IPS-11a (cell line): ENCODE data around the gene SUB1.

Experiments used
- H3K4me3 ChIP-seq: one replicate; pipeline ENCODE4 v1.5.1; 2013; ENCODE audit warnings: low read depth, low read length, control low read depth

The SUB1 gene

DNA sequence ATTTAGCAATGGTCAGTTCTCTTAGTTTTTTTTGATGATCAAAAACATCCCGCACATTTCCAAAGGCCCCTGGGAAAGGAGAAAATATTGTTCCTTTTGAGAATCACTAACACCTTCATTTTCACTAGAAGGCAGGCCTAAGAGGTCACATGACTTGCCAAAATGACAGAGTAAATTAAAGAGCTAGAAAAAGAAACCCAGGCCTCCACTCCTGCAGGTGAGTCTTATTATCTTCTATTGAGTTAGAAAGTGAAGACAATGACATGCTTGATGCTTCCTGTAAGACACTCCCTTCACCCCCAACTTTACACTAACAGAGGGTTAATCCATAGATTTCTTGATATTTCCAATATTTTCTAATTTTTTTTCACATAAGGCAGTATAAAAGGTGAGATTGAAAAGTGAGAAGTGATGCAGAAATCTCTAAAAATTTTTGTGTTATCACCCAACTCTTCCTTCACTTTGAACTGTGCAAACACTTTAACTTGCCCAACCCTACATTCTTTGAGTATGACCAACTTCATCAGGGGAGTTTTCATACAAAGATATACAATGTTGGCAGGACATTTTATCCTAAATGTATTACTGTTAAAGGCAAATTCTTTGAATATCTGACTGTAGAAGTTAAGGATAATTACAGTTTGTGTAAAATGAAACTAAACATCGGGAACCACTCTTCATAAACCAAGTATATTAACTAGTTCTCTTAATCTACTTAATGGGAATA, 57.1 kb downstream of the SUB1 start:
- H3K4me3 ChIP-seq = no peak overlapping the region

DNA sequence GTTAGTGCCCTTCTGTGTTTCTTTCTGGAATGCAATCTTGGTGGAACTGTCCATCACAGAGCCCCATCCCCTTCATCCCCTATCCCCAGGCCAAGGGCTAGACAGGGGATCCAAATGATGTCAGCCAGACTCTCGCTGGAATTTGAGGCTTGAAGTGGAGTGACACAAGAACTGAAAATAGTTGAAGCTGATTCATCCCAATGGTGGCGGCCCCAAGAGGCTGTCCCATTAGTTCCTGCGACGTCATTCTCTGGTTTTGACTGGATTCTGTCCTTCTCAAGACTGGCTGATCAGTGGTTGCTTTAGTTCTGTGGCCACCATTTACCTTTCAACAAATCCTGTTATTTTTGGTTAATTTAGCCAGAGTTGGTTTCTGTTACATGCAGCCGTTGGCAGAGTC, 59.9 kb downstream of the SUB1 start:
- H3K4me3 ChIP-seq = no peak overlapping the region

- no peak overlapping the region for H3K4me3 ChIP-seq
These were observed 61.0 kb downstream of the SUB1 start for GRCh38 chr5:32646061-32646969.

DNA sequence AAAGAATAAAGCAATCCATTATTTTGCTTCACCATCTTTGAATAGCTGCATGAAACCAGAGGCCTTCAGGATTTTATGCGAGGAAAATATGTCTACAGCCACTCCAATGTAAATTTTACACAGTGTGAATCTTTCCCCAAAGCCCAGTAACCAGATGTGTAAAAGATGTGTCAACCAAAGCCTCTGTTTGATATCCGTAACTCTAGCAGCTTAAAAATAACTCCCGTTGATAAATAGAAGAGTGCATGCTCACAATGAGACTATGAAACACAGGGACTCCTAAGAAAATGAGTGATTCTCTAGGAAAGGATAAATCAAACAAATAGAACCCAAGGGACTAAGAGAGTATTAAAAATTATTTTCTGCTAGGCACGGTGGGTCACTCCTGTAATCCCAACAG, 65.7 kb downstream of the SUB1 start:
- H3K4me3 ChIP-seq = no peak overlapping the region

GRCh38 chr5:32651638-32652037, 66.3 kb downstream of the SUB1 start:
- no peak overlapping the region for H3K4me3 ChIP-seq
